Uterus (tissue), 4 donors: ENCODE results near the gene CSNK1G2. TPM values are rescaled to one million over a fixed set of nuclear protein-coding genes. Genes with fewer than 3 reads are reported as not detected.

Experiments used
- DNase-seq, 2 donors: peaks; one replicate each; pipeline ENCODE4 v3.0.0-alpha.2; 2019 to 2020
- H3K27ac ChIP-seq, 2 donors: fragments of 200-600 bp; sonication (generic); 1 replicate in 1 of 2; 2 replicates in 1 of 2; pipeline ENCODE4 v1.5.1; 2016 to 2018
- H3K27me3 ChIP-seq, 2 donors: fragments of 200-600 bp; sonication (generic); one replicate each; pipeline ENCODE4 v1.5.1; 2018 to 2019; ENCODE audit warnings: control low read depth in 1 of 2
- H3K36me3 ChIP-seq, 2 donors: fragments of 200-600 bp; sonication (generic); one replicate each; pipeline ENCODE4 v1.5.1; 2019; ENCODE audit warnings: control low read depth in 1 of 2
- H3K4me1 ChIP-seq, 2 donors: fragments of 200-600 bp; sonication (generic); one replicate each; pipeline ENCODE4 v1.5.1; 2018 to 2019; ENCODE audit warnings: control low read depth in 1 of 2
- H3K4me3 ChIP-seq, 2 donors: fragments of 200-600 bp; sonication (generic); 1 replicate in 1 of 2; 2 replicates in 1 of 2; pipeline ENCODE4 v1.5.1; 2018 to 2019; ENCODE audit warnings: mild to moderate bottlenecking in 1 of 2
- H3K9me3 ChIP-seq, 2 donors: fragments of 200-600 bp; sonication (generic); one replicate each; pipeline ENCODE4 v1.5.1; 2019; ENCODE audit warnings: control low read depth in 1 of 2
- CTCF ChIP-seq, 4 experiments: fragments of 200-600 bp in 2 of 4; fragments of 450-650 bp in 2 of 4; sonication (generic) in 2 of 4; IDR thresholded peaks; one replicate each; pipeline ENCODE4 v1.5.1; 2016 to 2019; ENCODE audit warnings: antibody characterized with exemption in 4 of 4, mild to moderate bottlenecking in 2 of 4, moderate library complexity in 1 of 4
- POLR2A ChIP-seq, 2 donors: fragments of 450-650 bp; IDR thresholded peaks; one replicate each; pipeline ENCODE4 v1.6.1; 2016; ENCODE audit warnings: antibody characterized with exemption in 2 of 2, mild to moderate bottlenecking in 1 of 2, moderate library complexity in 1 of 2
- intact Hi-C: fragments of 100-400 bp; cut with DNase I; formaldehyde crosslinking; loops from one replicate; pipeline ENCODE4 v1.15.1; 2023; ENCODE audit warnings: low total_unique reads
- total RNA-seq, 4 donors: library from RNA; depleted of rRNA in 3 of 4; stranded (reverse); fragments of >200 nt in 3 of 4; gene quantifications; one replicate each; pipeline versions ENCODE4 v1.1.0 to v1.2.4, GENCODE V29; 2014 to 2023
- donor health status: DM: yes; HTN: yes; CAD: no.

CSNK1G2 gene
- total RNA-seq, 4 donors from 2014 or later, result 8.2 to 59.4 (median 46.7) TPM

GRCh38 chr19:1999856-2000515 lies 59.0 kb downstream of the CSNK1G2 start:
- intact Hi-C loops, result no loop called here
- TF ChIP-seq POLR2A (IDR thresholded peaks at IDR 0.05) (no peak), CTCF (IDR thresholded peaks at IDR 0.05) (no peak)
- Histone ChIP-seq H3K4me1 (no peaks in the 10 kb centered on the region), H3K36me3 (no peaks in the 10 kb centered on the region), H3K9me3 (no peaks in the 10 kb centered on the region), H3K4me3 (no peak overlapping the region), H3K27ac (no peak overlapping the region), H3K27me3 (no peaks in the 10 kb centered on the region)
- DNase-seq, result no peak

- H3K4me1 ChIP-seq, result no peaks in the 10 kb centered on the region
- H3K27me3 ChIP-seq, result no peaks in the 10 kb centered on the region
- TF ChIP-seq POLR2A (IDR thresholded peaks at IDR 0.05), result no peak
- no peak for TF ChIP-seq CTCF (IDR thresholded peaks at IDR 0.05)
- no peak overlapping the region for H3K4me3 ChIP-seq
- no peaks in the 10 kb centered on the region for H3K36me3 ChIP-seq
- H3K9me3 ChIP-seq, result no peaks in the 10 kb centered on the region
- no peak for DNase-seq
- H3K27ac ChIP-seq, result no peak overlapping the region
- intact Hi-C loops, result no loop called here
Observed at GRCh38 chr19:2003874-2004273, 62.9 kb downstream of the CSNK1G2 start.

- H3K27me3 ChIP-seq, result no peaks in the 10 kb centered on the region
- TF ChIP-seq POLR2A (IDR thresholded peaks at IDR 0.05), result no peak
- H3K4me1 ChIP-seq, result peaks cover 0 to 3% of the 10 kb centered on the region in 2 donors
- no peaks in the 10 kb centered on the region for H3K36me3 ChIP-seq
- H3K9me3 ChIP-seq, result no peaks in the 10 kb centered on the region
- intact Hi-C loops, result no loop called here
- H3K27ac ChIP-seq, result no peak overlapping the region
- no peak for DNase-seq
- H3K4me3 ChIP-seq, result no peak overlapping the region
Observed at GRCh38 chr19:2010135-2010668, 69.2 kb downstream of the CSNK1G2 start.

- DNase-seq, result no peak
- no peak overlapping the region for H3K4me3 ChIP-seq
- H3K27ac ChIP-seq, result no peak overlapping the region
- H3K36me3 ChIP-seq, result no peaks in the 10 kb centered on the region
- no peak for TF ChIP-seq CTCF (IDR thresholded peaks at IDR 0.05)
- TF ChIP-seq POLR2A (IDR thresholded peaks at IDR 0.05), result no peak
- intact Hi-C loops, result no loop called here
- no peaks in the 10 kb centered on the region for H3K9me3 ChIP-seq
- peaks cover 0 to 5% of the 10 kb centered on the region in 2 donors for H3K4me1 ChIP-seq
- H3K27me3 ChIP-seq, result no peaks in the 10 kb centered on the region
Observed at GRCh38 chr19:2011169-2011568, 70.2 kb downstream of the CSNK1G2 start.

GRCh38 chr19:2012941-2013682 lies 72.1 kb downstream of the CSNK1G2 start:
- Histone ChIP-seq H3K36me3 (no peaks in the 10 kb centered on the region), H3K4me3 (no peak overlapping the region), H3K27me3 (no peaks in the 10 kb centered on the region), H3K9me3 (no peaks in the 10 kb centered on the region), H3K4me1 (peaks cover 0 to 7% of the 10 kb centered on the region in 2 donors), H3K27ac (no peak overlapping the region)
- DNase-seq, result no peak
- TF ChIP-seq CTCF (IDR thresholded peaks at IDR 0.05) (no peak), POLR2A (IDR thresholded peaks at IDR 0.05) (no peak)
- intact Hi-C loops, result no loop called here
